Stimulated activated CD8-positive, alpha-beta memory T cell treated with anti-CD3 and anti-CD28 coated beads, Interleukin-12 subunit alpha, Interleukin-12 subunit beta, amount 100 ng/mL, for 24 hours (primary cell): ENCODE results near the gene TTLL9.

Source experiments
- DNase-seq: peaks from one replicate; pipeline ENCODE4 v3.0.0-alpha.2; 2020; ENCODE audit errors: extremely low read depth

The TTLL9 gene

DNA sequence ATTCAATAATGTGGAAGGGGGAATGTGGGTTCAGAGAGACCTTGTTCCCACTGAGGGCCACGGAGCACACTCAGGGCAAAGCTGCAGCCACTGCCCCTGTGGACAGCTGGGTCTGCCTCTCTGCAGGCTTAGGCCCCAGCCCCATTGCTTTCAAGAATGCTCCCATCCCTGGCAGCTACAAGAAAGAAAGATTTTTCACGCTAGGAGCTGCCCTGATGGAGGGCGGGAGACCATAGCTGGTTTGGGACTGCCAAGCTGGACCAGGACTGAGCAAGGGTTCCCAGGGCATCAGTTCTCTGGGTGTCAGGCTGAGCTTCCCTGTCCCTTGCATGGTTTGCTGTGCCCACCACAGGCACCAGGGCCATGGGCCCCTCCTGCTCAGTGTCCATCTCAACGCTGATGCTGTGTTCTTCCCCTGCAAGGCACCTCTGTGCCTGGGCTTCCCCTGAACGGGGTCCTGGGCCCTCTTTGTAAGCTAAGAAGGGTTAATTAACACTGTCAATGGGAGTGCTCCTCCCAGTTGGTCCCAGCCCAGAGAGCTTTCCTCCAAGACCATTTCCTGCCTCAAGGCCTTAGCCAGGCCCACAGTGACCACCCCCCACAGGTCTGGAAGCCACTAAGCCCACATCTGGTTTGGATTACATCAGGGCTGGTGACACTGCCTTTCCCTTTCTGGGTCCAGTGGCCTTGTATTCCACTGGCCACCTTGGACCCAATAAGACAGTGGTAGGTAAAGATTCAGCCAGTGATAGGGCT is 33.4 kb upstream of the TTLL9 start:
- no peak for DNase-seq

DNA sequence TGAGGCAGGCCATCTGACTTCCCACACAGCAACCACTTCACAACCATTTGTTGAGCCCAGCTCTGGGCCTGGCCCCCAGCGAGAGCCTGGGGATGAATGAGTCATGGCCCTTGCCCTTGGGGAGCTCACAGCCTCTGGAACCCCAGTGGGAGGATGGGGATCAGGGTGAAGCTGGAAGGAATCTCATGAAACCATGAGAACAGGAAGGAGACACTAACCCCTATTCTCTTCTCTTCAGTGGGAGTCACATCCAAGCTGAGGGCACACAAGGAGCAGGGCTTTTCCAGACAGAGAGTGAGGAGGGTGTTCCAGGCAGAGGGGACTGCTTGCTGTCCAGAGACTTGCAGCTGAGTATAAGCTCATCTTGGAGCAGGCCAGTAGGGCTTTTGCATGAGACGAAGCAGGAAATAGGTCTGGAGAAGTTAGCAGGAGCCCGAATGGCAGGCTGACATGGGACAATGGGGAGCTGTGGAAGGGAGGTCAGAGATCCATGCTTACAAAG is 32.5 kb upstream of the TTLL9 start:
- no peak for DNase-seq

DNA sequence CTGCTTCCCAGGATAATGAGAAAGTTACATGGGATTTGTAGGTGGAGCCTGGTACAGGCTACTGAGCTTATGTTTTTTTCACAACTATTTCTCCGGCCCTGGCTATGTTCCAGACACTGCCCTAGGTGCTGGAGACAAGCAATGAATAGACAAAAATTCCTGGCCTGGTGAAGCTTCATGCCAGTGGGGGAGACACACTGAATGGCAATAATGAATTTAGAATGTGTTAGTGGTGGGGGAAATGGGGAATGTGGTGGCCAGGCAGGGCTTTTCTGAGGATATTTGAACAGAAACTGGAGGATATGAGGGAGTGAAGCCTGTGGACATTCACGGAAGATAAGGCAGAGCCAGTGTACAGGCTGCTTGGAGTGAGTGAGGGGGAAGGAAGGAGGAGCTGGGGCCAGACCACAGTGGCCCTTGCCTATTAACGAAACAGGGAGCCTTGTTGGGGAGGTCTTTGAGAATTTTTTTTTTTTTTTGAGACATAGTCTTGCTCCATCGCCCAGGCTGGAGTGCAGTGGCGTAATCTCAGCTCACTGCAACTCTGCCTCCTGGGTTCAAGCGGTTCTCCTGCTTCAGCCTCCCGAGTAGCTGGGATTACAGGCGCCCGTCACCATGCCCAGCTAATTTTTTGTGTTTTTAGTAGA is 31.7 kb upstream of the TTLL9 start:
- DNase-seq: no peak

DNA sequence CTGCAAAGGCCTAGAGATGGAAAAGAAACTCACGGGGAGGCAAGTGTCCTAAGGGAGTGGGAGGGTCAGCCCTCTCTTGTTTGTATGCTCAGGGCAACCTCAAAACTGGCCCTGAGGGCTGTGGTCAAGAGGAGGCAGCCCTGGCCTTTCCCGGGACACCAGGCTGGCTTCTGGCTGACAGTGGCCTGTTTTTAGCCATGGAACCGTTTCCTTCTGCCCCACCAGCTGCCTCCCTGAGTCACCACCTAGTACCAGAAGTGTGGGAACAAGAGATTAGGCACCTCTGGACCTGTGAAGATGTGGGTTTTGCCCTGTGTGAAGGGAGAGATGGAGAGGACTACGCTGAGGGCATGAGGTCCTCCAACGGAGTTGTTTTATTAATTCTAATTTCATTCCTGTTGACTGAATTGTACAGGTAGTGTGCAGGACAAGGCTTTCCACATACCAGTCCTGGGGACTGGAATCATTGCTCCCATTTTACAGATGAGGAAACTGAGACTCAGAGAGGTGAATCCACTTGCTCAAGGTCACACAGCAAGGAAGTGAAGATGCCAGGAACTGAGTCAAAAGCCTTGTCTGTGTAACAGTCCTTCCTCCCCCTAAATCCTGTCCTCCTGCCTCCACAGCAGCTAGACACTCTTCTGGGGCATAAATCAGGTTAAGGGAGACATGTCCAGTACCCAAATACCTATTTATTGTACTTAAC is 30.5 kb upstream of the TTLL9 start:
- DNase-seq: no peak

DNA sequence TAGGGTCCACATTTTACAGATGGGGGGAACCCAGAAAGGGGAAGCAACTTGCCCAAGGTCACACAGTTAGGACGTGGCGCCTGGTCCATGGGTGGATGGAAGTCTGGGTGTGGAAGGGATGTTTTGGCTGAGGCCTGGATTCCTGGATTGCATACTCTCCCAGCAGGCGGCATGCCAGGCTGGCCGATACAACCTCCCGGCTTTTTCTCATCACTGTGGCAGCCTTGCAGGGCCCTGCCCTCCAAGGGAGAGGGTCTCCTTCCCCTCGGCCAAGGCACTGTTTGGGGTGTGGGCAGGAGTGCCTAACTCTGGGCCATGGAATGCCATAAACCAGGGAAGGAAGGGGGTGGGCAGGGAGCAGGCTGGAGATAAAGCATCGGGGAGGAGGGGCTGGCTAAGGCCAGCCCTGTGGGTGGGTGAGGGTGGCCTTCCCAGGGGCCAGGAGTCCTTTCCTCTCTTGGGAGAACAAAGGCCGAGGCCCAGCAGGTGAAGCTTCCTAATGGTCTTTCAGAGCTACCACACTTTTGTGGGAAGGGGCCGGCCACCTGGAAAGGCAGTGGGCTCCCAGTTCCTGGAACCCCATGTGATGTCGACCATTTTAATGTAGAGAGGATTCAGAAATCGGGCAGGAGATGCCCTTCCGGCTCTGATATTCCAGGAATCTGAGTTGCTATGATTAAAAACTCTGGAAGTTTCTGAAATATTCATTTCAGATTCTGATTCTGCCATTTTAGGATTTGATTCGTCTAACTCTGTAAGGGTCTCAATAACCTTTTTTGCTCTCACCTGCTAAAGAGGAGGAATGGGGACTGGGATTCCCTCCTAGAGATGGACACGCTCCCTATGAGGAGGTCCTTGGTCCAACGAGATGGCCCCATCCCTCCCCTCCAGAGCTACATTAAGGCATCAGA is 29.3 kb upstream of the TTLL9 start:
- DNase-seq: no peak

DNA sequence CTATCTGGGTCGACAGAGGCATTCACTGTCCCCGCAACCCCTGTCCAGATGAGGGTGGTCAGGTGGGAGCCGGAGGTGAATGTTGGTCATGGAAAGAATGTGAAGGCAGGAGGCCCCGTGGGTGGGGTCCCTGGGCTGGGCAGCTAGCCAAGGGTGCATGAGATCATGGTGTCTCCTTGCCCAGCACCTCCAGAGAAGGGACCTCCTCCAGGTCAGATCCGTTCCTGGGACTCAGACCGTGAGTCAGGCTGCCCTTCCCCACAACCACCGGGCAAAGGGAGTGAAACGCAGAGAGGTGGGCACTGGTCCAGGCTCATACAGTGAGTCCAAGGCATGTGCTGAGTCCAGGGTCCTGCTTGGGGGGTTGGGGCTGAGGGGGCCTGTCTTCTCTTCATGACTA is 28.5 kb upstream of the TTLL9 start:
- DNase-seq: no peak

DNA sequence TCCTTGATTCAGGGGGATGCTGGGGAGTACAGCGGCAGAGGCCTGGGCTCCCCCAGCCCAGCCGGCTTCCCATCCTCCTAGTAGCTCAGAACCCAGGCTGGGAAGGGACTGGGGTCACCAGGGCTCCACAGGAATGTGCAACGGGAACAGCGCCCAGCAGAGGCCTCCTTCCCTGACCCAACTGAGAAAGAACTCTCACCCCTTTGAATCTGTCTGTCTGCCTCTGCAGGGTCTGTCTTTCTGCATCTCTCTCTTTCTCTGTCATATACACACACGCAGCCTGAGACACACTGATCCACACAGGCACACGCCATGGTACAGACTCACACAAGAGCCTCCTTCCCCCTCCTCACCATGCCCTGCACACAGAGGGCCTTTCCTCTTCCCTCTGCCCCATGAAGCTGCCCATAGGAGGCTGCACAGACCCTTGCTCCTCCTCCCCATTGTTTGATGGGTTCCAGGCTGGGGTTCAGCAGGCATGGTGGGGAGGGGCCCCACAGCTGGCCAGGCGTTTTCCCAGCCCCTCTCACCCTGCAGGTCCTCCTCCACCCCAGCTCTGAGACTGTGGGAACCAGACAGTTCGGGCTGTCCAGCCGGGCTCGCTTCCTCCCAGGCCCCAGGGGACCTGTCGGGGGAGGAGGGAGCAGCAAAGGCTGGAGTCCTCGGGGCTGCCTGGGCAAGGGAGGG is 27.8 kb upstream of the TTLL9 start:
- DNase-seq: no peak

DNA sequence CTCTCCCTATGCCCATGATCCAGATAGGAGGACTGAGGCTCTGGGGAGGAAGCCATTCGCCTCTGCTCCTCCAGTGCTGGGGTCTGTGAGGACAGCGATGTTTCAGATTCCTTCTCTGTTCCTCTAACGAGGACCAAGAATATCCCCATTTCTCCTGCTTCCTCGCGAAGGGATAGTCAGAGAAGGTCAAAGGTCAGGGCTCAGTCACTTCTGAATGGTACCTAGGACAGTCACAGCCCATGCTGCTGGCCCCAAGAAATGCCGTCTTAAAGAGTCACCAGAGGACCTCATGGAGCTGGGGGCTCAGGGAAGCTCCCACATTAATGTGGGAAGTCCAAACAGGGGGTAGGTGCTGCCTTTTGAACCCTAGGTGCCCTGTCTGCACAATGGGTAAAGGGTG is 27.1 kb upstream of the TTLL9 start:
- no peak for DNase-seq

DNA sequence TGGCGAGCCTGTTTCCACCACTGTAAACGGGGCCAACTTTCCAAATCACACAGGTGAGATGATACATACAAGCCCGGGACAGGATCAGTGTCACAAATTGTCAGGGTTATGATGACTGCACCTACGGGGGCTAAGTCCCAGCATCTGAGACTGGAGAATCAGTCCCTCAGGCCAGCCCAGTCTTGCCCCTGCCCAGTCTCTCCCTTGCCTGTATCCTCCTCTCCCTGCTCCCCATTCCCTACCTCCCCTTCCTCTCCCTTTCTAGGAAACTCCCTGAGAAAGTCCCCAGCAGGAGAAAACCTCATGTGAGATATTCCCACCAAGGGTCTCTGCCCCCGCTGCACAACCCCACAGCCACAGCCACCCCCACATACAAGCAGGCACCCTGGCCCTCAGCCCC is 26.6 kb upstream of the TTLL9 start:
- DNase-seq: no peak

DNA sequence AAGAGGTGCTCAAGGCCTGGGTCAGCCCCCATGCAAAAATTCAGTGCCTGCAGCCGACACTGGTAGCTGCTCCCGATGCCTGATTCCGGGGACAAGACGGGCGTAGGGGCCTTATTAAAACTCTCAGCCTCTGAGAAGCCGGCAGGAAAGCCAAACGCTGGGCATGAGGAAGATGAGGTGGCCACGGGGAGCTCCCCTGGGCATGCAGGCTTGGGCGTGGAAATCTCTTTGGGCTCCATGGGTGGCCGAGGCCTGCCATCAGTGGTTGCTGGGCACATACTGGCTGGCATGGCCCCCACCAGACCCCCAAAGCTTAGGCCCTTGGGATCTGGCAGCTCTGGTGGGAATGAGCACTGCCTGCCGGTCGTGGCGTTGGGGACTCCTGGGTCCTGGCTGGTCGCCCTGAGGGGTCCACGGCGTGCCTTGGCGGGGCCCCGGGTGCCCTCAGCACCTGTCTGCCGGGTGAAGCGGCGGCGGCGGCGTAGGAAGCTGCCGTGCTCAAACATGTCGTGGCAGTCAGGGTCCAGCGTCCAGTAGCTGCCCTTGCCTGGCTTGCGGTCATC is 25.6 kb upstream of the TTLL9 start:
- DNase-seq: no peak

DNA sequence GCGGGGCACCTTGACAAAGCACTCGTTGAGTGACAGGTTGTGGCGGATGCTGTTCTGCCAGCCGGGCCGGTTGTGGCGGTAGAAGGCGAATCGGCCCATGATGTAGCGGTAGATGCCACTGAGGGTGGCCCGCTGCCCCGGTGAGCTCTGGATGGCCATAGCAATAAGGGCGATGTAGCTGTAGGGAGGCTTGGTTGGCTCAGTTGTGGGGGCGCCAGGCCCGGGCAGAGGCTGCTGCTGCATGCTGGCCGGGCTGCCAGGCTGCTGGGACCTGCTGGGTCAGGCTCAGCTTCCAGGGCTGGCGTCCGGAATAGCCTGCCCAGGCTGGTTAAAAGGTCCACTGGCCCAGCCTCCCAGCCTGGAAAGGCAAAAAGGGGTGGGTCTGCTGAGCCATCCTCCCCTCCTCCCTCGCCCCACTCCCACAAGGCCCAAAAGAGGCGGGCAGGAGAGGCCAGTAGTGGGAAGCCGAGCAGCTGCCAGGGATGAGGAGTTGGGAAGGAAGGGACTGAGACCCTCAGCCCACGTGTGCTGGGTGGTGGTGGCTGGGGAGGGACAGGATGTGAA is 25.1 kb upstream of the TTLL9 start, which contains the start of gene FOXS1:
Gene FOXS1 (minus strand): TSS at position 305 of the 564 bp plus-strand sequence. CDS start 62 bp downstream, at position 243.
- DNase-seq: no peak

DNA sequence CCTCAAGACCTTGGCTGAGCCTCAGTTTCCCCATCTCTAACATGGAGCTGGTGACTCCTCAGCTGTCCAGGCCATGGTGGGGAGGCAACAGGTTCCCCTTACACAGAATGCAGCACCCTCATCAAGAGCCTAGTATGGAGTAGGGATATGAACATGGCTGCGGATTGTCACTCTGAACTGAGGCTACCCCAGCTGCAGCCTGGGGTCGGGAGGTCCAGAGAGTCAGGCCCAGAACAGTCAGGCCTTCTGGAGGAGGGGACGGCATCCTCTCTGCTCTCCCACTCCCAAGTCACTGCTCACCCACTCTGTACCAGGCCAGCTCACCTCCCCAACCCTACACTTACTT is 23.7 kb upstream of the TTLL9 start:
- no peak for DNase-seq

DNA sequence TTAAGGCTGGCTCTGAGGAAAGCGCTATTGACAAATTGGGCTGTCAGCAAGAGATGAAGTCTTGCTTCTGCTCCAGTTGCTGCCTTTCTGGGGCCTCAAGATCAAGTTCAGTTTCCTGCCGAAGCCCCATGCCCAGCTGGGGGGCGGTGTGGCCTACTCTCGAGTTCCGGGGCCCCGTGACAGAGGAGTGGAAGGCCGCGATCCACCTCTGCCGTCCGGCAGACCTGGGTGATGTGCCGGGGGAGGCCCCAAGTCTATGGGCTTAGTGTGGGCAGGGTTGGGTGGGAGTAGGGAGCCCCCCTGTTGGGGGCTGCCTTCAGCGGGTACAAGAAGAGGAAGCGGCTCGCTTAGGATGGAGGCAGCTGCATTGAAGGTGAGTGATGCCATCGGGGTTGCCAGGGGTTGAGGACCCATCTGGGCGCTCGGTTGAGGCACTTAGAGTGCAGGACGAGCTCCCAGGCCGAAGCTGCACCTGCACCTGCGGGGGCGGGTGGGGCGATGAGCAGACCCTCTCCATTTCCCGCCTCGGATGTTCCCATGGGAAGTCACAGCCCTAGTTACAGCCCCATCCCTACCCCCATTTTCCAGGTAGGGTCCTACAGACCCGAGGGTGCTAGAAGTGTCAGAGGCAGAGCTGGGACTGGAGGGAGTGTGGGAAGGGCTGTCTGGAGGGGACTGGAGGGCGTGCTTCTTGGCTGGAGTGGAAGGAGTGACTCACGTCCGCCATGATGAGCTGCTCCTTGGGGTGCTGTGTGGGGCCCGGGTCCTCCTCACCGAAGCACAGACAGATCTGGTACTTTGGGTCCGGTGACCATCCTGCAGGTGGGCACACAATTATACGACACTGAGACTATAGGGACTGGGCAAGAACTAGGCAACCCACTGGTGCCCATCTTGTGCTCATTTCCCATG is 22.1 kb upstream of the TTLL9 start:
- DNase-seq: no peak

DNA sequence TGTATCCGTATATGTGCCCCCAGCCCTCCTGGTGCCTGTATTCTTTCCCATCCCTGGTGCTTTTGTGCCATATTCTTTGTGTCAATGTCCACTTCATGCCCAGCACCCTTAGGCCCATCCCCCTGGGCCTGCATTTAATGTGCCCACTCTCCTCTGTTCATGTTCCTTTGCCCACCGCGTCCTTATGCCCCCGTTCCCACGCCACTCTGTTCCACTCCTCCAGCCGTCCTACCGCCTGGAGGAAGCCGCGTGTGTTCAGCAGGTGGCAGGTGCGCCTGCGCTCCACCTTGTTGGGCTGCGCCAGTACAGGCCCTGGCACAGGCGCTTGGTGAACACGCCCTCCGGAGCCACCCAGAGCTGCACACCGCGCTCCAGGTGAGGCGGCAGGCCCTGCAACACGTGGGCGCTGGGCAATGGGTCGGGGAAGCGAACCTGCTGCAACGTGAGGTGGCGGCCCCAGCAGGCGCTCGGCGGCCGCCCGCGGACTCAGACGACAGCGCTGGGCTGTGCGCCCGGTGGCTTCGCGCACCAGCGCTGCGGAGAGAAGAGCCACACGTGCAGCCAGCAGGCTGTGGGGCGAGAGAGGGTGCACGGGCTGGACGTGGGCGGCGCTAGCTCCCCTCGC is 21.0 kb upstream of the TTLL9 start:
- DNase-seq: no peak

DNA sequence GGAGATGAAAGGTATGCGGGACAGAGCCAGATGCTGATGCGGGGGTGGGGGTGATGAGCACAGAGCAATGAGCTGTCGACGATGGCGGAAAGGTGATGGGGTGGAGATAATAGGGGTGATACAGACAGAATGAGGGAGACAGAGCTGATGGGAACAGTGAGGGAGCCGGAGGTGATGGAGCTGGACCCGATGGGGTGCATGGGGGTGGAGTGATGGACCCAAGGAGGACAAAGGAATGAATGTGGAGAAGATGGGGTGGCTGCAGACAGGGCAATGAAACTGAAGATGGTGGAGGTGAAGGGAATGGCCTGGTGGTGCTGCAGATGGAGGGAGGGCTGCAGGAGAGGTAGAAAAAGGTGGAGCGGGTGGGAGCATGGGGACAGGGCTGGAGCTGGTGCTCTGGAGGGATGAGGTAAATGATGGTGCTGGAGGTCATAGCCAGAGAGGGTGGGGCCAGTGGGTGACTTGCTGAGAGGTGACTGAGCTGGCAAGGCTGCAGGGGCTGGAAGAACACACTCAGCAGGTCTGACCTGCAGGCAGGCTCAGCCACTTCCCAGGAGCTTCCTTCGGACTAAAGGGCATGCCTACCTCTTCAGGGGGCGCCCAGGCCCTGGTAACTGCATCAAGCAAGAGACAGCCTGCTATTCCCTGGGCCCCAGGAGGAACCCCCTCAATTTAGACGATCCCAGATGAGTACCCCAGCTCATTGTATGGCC is 19.0 kb upstream of the TTLL9 start:
- DNase-seq: no peak

DNA sequence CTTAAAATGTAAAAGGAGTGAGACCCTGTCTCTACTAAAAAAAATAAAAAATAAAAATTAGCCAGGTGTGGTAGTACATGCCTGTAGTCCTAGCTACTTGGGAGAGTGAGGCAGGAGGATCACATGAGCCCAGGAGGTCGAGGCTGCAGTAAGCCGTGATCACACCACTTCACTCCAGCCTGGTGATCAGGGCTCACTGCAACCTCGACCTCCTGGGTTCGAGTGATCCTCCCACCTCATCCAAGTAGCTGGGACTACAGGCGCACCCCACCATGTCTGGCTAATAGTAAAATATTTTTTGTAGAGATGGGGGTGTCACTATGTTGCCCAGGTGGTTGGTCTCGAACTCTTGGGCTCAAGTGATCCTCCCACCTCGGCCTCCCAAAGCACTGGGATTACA is 17.0 kb upstream of the TTLL9 start:
- no peak for DNase-seq

DNA sequence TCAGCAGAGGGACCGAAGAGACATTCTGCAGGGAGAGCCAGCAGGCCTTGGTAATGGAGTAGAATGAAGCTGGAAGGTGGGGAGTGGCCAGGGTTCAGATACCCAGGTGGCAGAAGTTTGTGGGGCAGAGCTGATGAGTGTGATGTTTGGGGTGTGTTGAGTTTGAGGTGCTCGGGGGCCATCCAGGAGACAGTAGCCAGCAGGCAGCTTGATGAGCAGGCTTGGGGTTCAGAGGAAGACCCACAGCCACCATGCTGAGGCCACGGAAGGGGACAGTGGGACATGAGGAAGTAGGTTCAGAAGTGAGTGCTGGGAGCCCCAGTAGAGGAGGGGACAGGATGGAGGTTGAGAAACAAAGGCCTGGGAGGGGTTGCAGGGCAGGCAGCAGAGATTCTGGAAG is 13.9 kb upstream of the TTLL9 start:
- no peak for DNase-seq
